ENCODE data around the gene DENND10.
"Not testable (repeated sequence)": the region's sequence is repeated elsewhere in the genome, so short reads cannot be mapped to it uniquely, and the experiment has no call there.

The DENND10 gene

GRCh38 chr10:119177708-119178371, 73.9 kb downstream of the DENND10 start:
- no peak for DNase-seq

GRCh38 chr10:119178372-119179119, 74.6 kb downstream of the DENND10 start, which contains the start of gene PRDX3:
PRDX3 (minus strand) TSS chr10:119178812; CDS start chr10:119178790, 22 bp downstream.
- DNase-seq, result peak; percentile 73

- not testable (repeated sequence) for DNase-seq
Measured at GRCh38 chr10:119180850-119181400, 77.0 kb downstream of the DENND10 start.

- no peak for DNase-seq
Measured at GRCh38 chr10:119183664-119184412, 79.9 kb downstream of the DENND10 start.
